HEK293 (cell line): ENCODE data around the gene RAB3C.

ENCODE experiments used
- HOXA7 ChIP-seq: sonication (generic); formaldehyde crosslinking; IDR thresholded peaks from 2 replicates; pipeline ENCODE4 v1.8.1; 2022; ENCODE audit warnings: missing genetic modification reagents, borderline replicate concordance
- TRIM28 ChIP-seq: IDR thresholded peaks from 2 replicates; pipeline ENCODE4 v1.6.1; 2011; ENCODE audit warnings: low read length, control low read depth, borderline replicate concordance
- YY1 ChIP-seq: fragments of 450-650 bp; formaldehyde crosslinking; IDR thresholded peaks from 2 replicates; pipeline ENCODE4 v1.5.1; 2018; ENCODE audit warnings: missing biosample characterization, missing genetic modification characterization
- ZEB2 ChIP-seq: fragments of 450-650 bp; formaldehyde crosslinking; IDR thresholded peaks from 2 replicates; pipeline ENCODE4 v1.5.1; 2016; ENCODE audit warnings: missing biosample characterization, missing genetic modification characterization
- ZFP69B ChIP-seq: fragments of 450-650 bp; formaldehyde crosslinking; IDR thresholded peaks from 2 replicates; pipeline ENCODE4 v1.5.1; 2016; ENCODE audit warnings: missing biosample characterization, missing genetic modification characterization
- ZNF175 ChIP-seq: fragments of 450-650 bp; formaldehyde crosslinking; IDR thresholded peaks from 2 replicates; pipeline ENCODE4 v1.5.1; 2016; ENCODE audit warnings: missing biosample characterization, missing genetic modification characterization
- ZNF423 ChIP-seq: fragments of 450-650 bp; formaldehyde crosslinking; IDR thresholded peaks from 2 replicates; pipeline ENCODE4 v1.5.1; 2016; ENCODE audit warnings: missing biosample characterization, missing genetic modification characterization
- ZNF670 ChIP-seq: fragments of 450-650 bp; formaldehyde crosslinking; IDR thresholded peaks from 2 replicates; pipeline ENCODE4 v1.5.1; 2016; ENCODE audit warnings: missing biosample characterization, missing genetic modification characterization, low read depth
- ZNF791 ChIP-seq: fragments of 450-650 bp; formaldehyde crosslinking; IDR thresholded peaks from 2 replicates; pipeline ENCODE4 v1.5.1; 2016; ENCODE audit warnings: missing biosample characterization, missing genetic modification characterization
- TF ChIP-seq, protein P1 (sequence below): IDR thresholded peaks from 2 replicates; pipeline ENCODE4 v1.6.1; 2011; ENCODE audit warnings: mild to moderate bottlenecking, low read depth, low read length, borderline replicate concordance

DNA sequence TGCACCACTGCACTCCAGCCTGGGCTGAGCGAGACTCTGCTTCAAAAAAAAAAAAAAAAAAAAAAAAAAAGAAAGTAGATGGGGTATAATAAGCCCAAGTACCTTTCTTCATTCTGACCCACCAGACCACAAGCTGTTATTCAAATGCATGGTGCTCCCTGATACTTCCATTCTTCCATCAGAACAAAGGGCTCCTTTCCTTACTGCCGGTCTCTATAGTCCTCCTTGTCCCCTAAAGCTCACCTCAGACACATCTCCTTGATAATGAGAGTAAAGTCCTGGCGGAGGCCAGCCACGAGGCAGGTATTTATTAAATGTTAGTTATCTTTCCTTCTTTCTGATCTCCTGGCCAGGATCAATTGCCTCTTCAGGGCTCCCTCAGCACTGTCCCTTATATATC lies 162.5 kb downstream of the RAB3C start:
- TF ChIP-seq TRIM28 = no peak
- no peak for TF ChIP-seq ZEB2 (tag by site-specific recombination)
- no peak for TF ChIP-seq ZNF791 (tag by site-specific recombination)
- TF ChIP-seq ZFP69B (tag by site-specific recombination) = no peak
- TF ChIP-seq ZNF175 (tag by site-specific recombination) = no peak
- TF ChIP-seq ZNF670 (tag by site-specific recombination) = no peak
- TF ChIP-seq, protein P1, sequence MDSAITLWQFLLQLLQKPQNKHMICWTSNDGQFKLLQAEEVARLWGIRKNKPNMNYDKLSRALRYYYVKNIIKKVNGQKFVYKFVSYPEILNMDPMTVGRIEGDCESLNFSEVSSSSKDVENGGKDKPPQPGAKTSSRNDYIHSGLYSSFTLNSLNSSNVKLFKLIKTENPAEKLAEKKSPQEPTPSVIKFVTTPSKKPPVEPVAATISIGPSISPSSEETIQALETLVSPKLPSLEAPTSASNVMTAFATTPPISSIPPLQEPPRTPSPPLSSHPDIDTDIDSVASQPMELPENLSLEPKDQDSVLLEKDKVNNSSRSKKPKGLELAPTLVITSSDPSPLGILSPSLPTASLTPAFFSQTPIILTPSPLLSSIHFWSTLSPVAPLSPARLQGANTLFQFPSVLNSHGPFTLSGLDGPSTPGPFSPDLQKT = no peak
- no peak for TF ChIP-seq YY1 (tag by site-specific recombination)
- TF ChIP-seq ZNF423 (tag by site-specific recombination) = no peak
- TF ChIP-seq HOXA7 (CRISPR knock-in tag) = no peak
